GM18858 (cell line): Measurements from ENCODE around the gene HDAC7.

Source experiments
- ATAC-seq: cut with Tn5 transposase; IDR thresholded peaks from one replicate; pipeline ENCODE4 v1.9.1; 2021; ENCODE audit not compliant: unreplicated experiment

The HDAC7 gene

GRCh38 chr12:47782372-47782770, 37.3 kb downstream of the HDAC7 start:
- no peak for ATAC-seq

DNA sequence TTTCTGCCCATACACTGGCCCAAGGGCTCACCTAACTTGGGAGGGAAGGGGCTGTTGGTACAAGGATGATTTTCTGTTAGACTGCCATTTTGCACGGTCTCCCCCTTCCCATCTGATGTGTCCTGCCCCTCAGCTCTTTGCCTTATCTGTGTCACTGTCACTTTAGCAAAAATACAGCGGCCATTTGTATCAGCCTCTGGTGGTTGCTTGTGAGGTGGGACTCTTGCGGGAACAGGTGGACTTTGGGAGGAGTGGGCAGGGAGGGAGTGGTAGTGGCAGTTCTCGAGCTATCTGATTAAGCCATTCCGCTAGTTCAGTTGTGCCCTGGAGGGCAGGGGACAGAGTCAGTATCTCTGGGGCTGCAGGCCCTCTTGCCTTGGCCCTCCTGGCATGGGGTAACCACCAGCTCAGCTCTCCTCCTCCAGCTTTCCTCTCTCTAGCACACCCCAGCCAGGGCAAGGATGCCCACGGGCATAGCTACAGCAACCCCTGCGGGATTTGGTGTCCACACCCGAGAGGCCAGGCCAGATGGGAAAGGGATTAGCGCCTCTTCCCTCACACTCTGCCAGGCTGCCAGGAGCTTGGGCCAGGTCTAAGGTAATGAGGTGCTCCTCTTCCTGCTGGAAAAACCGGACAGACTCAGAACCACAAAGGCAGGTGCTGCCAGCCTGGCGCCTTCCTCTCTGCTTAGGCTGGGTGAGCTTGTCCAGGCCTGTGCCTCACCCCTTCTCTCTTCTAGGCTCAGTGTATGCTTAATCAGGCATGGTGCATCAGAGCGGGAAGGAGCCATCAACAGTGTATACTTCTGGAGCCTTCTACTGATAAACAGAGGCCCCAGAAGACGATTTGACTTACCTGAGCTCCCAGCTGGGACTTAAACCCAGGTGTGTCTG, 38.0 kb downstream of the HDAC7 start:
- ATAC-seq: no peak

- no peak for ATAC-seq
These were observed 39.7 kb downstream of the HDAC7 start for GRCh38 chr12:47779943-47780504.

DNA sequence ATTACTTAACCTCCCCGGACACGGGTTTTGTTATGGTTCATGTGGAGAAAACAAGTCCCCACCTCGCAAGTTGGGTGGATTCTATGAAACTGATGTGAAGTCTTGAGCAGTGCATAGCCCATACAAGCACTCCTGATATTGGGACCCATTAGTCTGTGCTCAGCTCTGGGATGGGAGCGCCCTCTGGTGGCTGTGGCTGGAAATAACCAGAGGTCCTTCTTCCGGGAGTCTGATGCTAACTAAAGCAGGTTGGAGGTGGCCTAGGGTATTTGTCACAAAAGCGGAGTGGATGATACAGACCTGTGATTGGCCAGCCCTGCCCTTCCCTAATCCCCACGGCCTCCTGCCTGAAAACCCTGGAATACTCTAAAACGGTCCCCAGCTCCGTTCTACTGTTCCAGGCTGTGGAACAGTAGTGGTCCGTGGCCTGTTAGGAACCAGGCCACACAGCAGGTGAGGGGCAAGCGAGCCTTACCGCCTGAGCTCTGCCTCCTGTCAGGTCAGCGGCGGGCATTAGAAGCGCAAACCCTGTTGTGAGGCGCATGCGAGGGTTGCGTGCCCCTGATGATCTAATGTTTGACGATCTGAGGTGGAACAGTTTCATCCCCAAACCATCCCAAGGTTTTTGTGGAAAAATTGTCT, 40.3 kb downstream of the HDAC7 start:
- peak; percentile 82 for ATAC-seq

GRCh38 chr12:47778881-47779280, 40.8 kb downstream of the HDAC7 start:
- ATAC-seq: no peak

DNA sequence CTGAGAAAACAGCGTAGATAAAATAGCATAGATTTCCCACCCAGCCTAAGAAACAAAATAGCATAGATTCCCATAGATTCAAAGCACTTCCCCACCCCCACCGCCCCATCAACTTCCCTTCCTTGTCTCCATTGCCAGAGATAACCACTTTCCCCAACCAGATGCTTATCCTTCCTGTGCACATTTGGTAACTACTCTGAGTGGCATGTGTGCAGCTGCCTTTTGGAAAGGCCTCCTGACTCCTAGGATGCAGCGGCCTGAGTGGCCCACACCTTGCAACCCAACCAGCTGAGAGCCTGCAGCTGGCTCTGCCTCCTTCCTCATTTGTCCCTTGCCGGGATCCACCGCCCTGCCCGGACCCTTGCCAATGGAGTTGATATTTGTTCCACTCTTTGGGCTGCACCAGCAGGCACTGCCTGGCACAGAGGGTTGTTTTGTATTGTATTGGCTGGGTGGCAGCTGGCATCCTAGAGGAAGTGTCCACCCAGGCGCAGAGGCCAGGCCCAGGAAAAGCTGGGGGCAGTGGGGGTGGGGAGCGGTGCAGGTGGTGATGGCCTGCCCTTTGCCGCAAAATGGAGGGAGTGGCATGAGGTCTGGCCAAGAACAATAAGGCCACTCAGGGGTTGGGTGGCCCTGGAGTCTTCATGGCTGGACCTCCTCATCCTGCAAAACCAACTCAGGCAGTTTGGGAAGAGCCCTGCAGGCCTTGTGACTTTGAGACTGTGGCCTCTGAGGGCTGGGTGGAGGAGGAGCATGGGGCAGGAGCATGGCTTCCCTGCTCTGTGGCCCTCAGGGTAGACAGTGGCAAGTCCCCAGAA, 41.8 kb downstream of the HDAC7 start:
- ATAC-seq: no peak

GRCh38 chr12:47777151-47777550, 42.6 kb downstream of the HDAC7 start:
- ATAC-seq: no peak

GRCh38 chr12:47776471-47777143, 43.1 kb downstream of the HDAC7 start:
- no peak for ATAC-seq

- no peak for ATAC-seq
These were observed 44.4 kb downstream of the HDAC7 start for GRCh38 chr12:47775100-47775911.

GRCh38 chr12:47774663-47775062, 45.0 kb downstream of the HDAC7 start:
- ATAC-seq: no peak

GRCh38 chr12:47773858-47774580, 45.7 kb downstream of the HDAC7 start:
- no peak for ATAC-seq

GRCh38 chr12:47773062-47773857, 46.4 kb downstream of the HDAC7 start, which contains the start of gene SLC48A1:
Gene SLC48A1 (plus strand): TSS chr12:47773238. CDS start chr12:47773305, 67 bp downstream.
- ATAC-seq: peak; percentile 63

DNA sequence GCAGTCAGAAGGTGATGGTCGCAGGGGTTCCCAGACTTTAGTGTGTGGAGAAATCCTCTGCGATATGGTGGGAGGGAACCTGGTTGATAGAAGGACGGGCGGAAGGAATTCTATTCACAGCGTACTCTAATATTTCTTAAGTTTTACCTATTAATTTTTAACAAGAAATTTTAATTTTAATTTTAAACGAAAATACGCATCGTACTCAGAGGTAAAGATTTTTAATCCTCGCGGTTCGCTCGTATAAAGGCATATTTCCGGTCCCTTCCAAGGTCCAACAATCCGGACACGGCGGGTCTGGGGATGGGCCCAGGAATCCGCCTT, 47.0 kb downstream of the HDAC7 start:
- no peak for ATAC-seq

DNA sequence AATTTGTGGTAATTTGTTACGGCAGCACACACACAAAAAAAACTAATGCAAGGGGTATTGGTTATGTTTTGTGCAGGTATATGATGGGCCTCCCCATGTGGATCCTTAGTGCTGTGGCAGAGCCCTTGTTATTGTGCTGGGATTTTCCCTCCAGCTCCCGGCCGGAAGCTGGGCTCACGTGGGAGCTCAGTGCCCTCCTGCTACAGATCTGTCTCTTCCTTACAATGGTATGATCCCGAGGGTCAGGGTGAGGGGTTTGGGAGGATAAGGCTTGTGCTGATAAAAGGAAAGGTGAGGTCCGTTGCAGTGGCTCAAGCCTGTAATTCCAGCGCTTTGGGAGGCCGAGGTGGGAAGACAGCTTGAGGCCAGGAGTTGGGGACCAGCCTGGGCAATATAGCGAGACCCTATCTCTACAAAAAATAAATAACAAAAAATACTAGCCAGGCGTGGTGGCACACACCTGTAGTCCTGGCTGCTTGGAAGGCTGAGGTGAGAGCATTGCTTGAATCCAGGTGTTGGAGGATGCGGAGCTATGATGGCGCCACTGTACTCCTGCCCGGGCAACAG, 47.5 kb downstream of the HDAC7 start:
- no peak for ATAC-seq

GRCh38 chr12:47771304-47771703, 48.4 kb downstream of the HDAC7 start:
- no peak for ATAC-seq

DNA sequence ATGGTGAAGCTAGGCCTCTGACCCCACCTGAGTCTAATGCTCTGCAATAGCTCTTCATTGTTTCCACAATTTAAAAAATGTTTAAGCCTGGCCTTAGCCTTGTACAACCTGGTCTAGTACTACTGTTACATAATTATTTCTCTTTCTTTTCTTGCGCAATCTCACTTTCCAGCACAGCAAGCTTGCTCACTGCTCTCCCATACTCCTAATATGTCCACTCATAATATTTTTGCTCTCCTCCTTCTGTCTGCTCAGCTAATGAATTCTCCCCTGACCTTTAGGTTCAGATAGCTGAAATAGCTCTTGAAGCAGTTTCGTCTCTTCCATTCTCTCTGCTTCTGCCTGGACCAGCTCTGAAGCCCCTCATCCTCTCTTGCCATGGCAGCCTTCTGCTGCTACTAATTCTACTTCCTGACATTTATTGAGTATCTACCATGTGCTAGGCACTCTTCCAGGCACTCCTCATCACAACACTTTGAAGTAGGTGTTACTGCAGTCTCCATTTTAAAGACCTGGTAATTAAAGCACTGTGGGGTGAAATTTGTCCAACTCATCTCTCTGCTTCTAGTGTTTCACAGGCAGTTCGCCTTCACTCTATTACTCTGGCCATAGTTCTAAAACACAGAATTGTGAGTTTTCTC, 49.5 kb downstream of the HDAC7 start:
- ATAC-seq: no peak

GRCh38 chr12:47769234-47770085, 50.2 kb downstream of the HDAC7 start:
- no peak for ATAC-seq
